Liver (tissue), 9 donors: Measurements from ENCODE around the gene ARHGEF19. TPM values are rescaled to one million over a fixed set of nuclear protein-coding genes. Genes with fewer than 3 reads are reported as not detected.

Source experiments
- DNase-seq: peaks from one replicate; pipeline ENCODE4 v3.0.0-alpha.2; 2017; ENCODE audit warnings: low spot score
- H3K27ac ChIP-seq, 2 donors: one replicate each; pipeline ENCODE4 v1.7.0; 2013; ENCODE audit warnings: inconsistent platforms in 2 of 2, low read length in 2 of 2, control low read depth in 1 of 2, low read depth in 1 of 2, mild to moderate bottlenecking in 1 of 2
- H3K27me3 ChIP-seq, 4 donors: one replicate each; pipeline versions ENCODE4 v1.6.1 to v1.7.0; 2013; ENCODE audit warnings: low read length in 3 of 4, inconsistent platforms in 1 of 4, mild to moderate bottlenecking in 1 of 4, moderate library complexity in 1 of 4; ENCODE audit not compliant: control insufficient read depth in 4 of 4, insufficient read depth in 4 of 4
- H3K36me3 ChIP-seq, 4 donors: one replicate each; pipeline versions ENCODE4 v1.6.1 to v1.7.0; 2013; ENCODE audit warnings: low read length in 3 of 4, mild to moderate bottlenecking in 3 of 4, low read depth in 1 of 4, moderate library complexity in 1 of 4; ENCODE audit not compliant: control insufficient read depth in 4 of 4, insufficient read depth in 3 of 4
- H3K4me1 ChIP-seq, 4 donors: one replicate each; pipeline versions ENCODE4 v1.6.1 to v1.7.0; 2013; ENCODE audit warnings: low read length in 3 of 4, mild to moderate bottlenecking in 3 of 4, moderate library complexity in 1 of 4; ENCODE audit not compliant: control insufficient read depth in 4 of 4, insufficient read depth in 4 of 4
- H3K4me3 ChIP-seq, 3 donors: one replicate each; pipeline versions ENCODE4 v1.6.1 to v1.7.0; 2013; ENCODE audit warnings: low read length in 3 of 3, control low read depth in 1 of 3, low read depth in 1 of 3, mild to moderate bottlenecking in 1 of 3
- H3K9ac ChIP-seq, 2 donors: one replicate each; pipeline ENCODE4 v1.7.0; 2013; ENCODE audit warnings: low read length in 2 of 2, mild to moderate bottlenecking in 2 of 2, moderate library complexity in 2 of 2, control low read depth in 1 of 2, low read depth in 1 of 2
- H3K9me3 ChIP-seq, 4 donors: one replicate each; pipeline versions ENCODE4 v1.6.1 to v1.7.0; 2013; ENCODE audit warnings: low read length in 3 of 4; ENCODE audit not compliant: control insufficient read depth in 4 of 4
- ATF3 ChIP-seq: IDR thresholded peaks from 2 replicates; pipeline ENCODE4 v1.6.1; 2016; ENCODE audit warnings: antibody characterized with exemption
- CTCF ChIP-seq: fragments of 150-350 bp; IDR thresholded peaks from 2 replicates; pipeline ENCODE4 v1.5.1; 2017; ENCODE audit warnings: improper control_type of control experiment, low read depth, low read length; ENCODE audit not compliant: missing input control
- EGR1 ChIP-seq, 2 donors: IDR thresholded peaks; 2 replicates each; pipeline ENCODE4 v1.6.1; 2016 to 2018; ENCODE audit warnings: antibody characterized with exemption in 2 of 2, low read depth in 2 of 2
- FOXA1 ChIP-seq: IDR thresholded peaks from 2 replicates; pipeline ENCODE4 v1.6.1; 2016; ENCODE audit warnings: antibody characterized with exemption
- FOXA2 ChIP-seq: IDR thresholded peaks from 2 replicates; pipeline ENCODE4 v1.6.1; 2016; ENCODE audit warnings: antibody characterized with exemption
- GABPA ChIP-seq, 2 donors: IDR thresholded peaks in 1 of 2; conservative IDR thresholded peaks in 1 of 2; 2 replicates each; pipeline ENCODE4 v1.6.1; 2016; ENCODE audit warnings: antibody characterized with exemption in 2 of 2, mild to moderate bottlenecking in 1 of 2, moderate library complexity in 1 of 2
- HNF4A ChIP-seq, 2 donors: conservative IDR thresholded peaks; 2 replicates each; pipeline ENCODE4 v1.6.1; 2016; ENCODE audit warnings: antibody characterized with exemption in 2 of 2, mild to moderate bottlenecking in 2 of 2
- HNF4G ChIP-seq: IDR thresholded peaks from 2 replicates; pipeline ENCODE4 v1.6.1; 2016; ENCODE audit warnings: antibody characterized with exemption
- JUND ChIP-seq, 2 donors: IDR thresholded peaks; 2 replicates each; pipeline ENCODE4 v1.6.1; 2016; ENCODE audit warnings: antibody characterized with exemption in 2 of 2
- MAX ChIP-seq: IDR thresholded peaks from 2 replicates; pipeline ENCODE4 v1.6.1; 2016; ENCODE audit warnings: antibody characterized with exemption
- RAD21 ChIP-seq, 2 donors: IDR thresholded peaks; 2 replicates each; pipeline ENCODE4 v1.6.1; 2016; ENCODE audit warnings: antibody characterized with exemption in 2 of 2, mild to moderate bottlenecking in 2 of 2
- RXRA ChIP-seq, 2 donors: IDR thresholded peaks; 2 replicates each; pipeline ENCODE4 v1.6.1; 2017 to 2018; ENCODE audit warnings: antibody characterized with exemption in 2 of 2, mild to moderate bottlenecking in 1 of 2
- SP1 ChIP-seq: IDR thresholded peaks from 2 replicates; pipeline ENCODE4 v1.6.1; 2018; ENCODE audit warnings: antibody characterized with exemption, mild to moderate bottlenecking
- TAF1 ChIP-seq: conservative IDR thresholded peaks from 2 replicates; pipeline ENCODE4 v1.6.1; 2016; ENCODE audit warnings: antibody characterized with exemption, mild to moderate bottlenecking
- YY1 ChIP-seq: IDR thresholded peaks from 2 replicates; pipeline ENCODE4 v1.6.1; 2016; ENCODE audit warnings: antibody characterized with exemption, mild to moderate bottlenecking
- ZBTB33 ChIP-seq: IDR thresholded peaks from 2 replicates; pipeline ENCODE4 v1.6.1; 2016; ENCODE audit warnings: antibody characterized with exemption
- WGBS: extraction: QIAGEN DNeasy Blood & Tissue Kit; methylation state at CpG from one replicate; pipeline ENCODE4 v1.1.7; 2013; 5-methylcytosine and 5-hydroxymethylcytosine counted together
- polyA plus RNA-seq, 2 donors: library from polyadenylated mRNA; stranded (reverse) in 1 of 2; unstranded in 1 of 2; fragments of 200-250 nt in 1 of 2; fragments of >200 nt in 1 of 2; fragmentation: Nextera tagmentation in 1 of 2; extraction: Ambion mirVana in 1 of 2; gene quantifications; one replicate each; pipeline versions ENCODE4 v1.2.1 to v1.2.3, GENCODE V29; 2013 to 2015
- total RNA-seq, 2 donors: library from RNA; depleted of rRNA; stranded (reverse); fragments of >200 nt; gene quantifications; one replicate each; pipeline ENCODE4 v1.2.3, GENCODE V29; 2014
- donor health status: healthy.
- donor health status: healthy.
- donor health status: healthy.
- donor health status: healthy.
- donor health status: healthy.

ARHGEF19 gene
- total and polyA plus RNA-seq, 4 donors = 0.79 to 3.2 (median 2.5) TPM

- Histone ChIP-seq H3K27me3 (no peaks in the 10 kb centered on the region), H3K36me3 (no peaks in the 10 kb centered on the region), H3K4me3 (no peak overlapping the region), H3K27ac (no peak overlapping the region), H3K9ac (no peak overlapping the region), H3K4me1 (peaks cover 7 to 20% (median 13%) of the 10 kb centered on the region in 4 donors), H3K9me3 (no peaks in the 10 kb centered on the region)
- no peak for TF ChIP-seq RXRA (IDR thresholded peaks at IDR 0.05)
- no peak for TF ChIP-seq EGR1 (IDR thresholded peaks at IDR 0.05; ENCODE audit: low read depth in 2 of 2)
- TF ChIP-seq ZBTB33 = no peak
- TF ChIP-seq HNF4G = no peak
- no peak for TF ChIP-seq FOXA2
- no peak for TF ChIP-seq ATF3
- no peak for TF ChIP-seq TAF1
- TF ChIP-seq GABPA (IDR thresholded peaks at IDR 0.05 in 1 of 2, conservative IDR thresholded peaks at IDR 0.05 in 1 of 2) = no peak
- no peak for TF ChIP-seq SP1
- no peak for DNase-seq
- WGBS = 85% methylated on average over 5 of the region's 5 CpGs
Observed at GRCh38 chr1:16158025-16158424, 54.4 kb downstream of the ARHGEF19 start.

GRCh38 chr1:16156848-16157495 is 55.5 kb downstream of the ARHGEF19 start:
- Histone ChIP-seq H3K36me3 (no peaks in the 10 kb centered on the region), H3K4me1 (peaks cover 7 to 25% (median 15%) of the 10 kb centered on the region in 4 donors), H3K27ac (peak overlapping the region in 1 of 2 donors; percentile 9), H3K9me3 (no peaks in the 10 kb centered on the region), H3K9ac (no peak overlapping the region), H3K4me3 (no peak overlapping the region), H3K27me3 (no peaks in the 10 kb centered on the region)
- DNase-seq = no peak
- WGBS = 73% methylated on average over 13 of the region's 13 CpGs
- TF ChIP-seq ATF3 = no peak
- peak in 1 of 2 donors; percentile 7 for TF ChIP-seq RXRA (IDR thresholded peaks at IDR 0.05)
- TF ChIP-seq EGR1 (IDR thresholded peaks at IDR 0.05; ENCODE audit: low read depth in 2 of 2) = peak; percentile 49 to 68

GRCh38 chr1:16155537-16156410 is 56.7 kb downstream of the ARHGEF19 start, which contains the start of gene EPHA2:
EPHA2 (minus strand) TSS chr1:16156069; CDS start chr1:16155932, 137 bp downstream.
- DNase-seq = peak; percentile 75
- Histone ChIP-seq H3K27ac (peak within 1 kb of the TSS; percentile 89 to 91), H3K9me3 (no peaks in the 10 kb centered on the region), H3K4me3 (peak within 1 kb of the TSS; percentile 73 to 82 (median 76)), H3K4me1 (peaks cover 7 to 29% (median 18%) of the 10 kb centered on the region in 4 donors), H3K36me3 (no peaks in the 10 kb centered on the region), H3K9ac (peak within 1 kb of the TSS; percentile 67 to 87), H3K27me3 (no peaks in the 10 kb centered on the region)
- WGBS = 3% methylated on average over 89 of the region's 89 CpGs
- TF ChIP-seq ATF3 (no peak), EGR1 (IDR thresholded peaks at IDR 0.05; ENCODE audit: low read depth in 2 of 2) (no peak), ZBTB33 (no peak), FOXA2 (no peak), MAX (no peak), YY1 (peak; percentile 22), JUND (IDR thresholded peaks at IDR 0.05) (no peak), HNF4G (no peak), RXRA (IDR thresholded peaks at IDR 0.05) (no peak), FOXA1 (no peak), CTCF (no peak), GABPA (IDR thresholded peaks at IDR 0.05 in 1 of 2, conservative IDR thresholded peaks at IDR 0.05 in 1 of 2) (no peak), HNF4A (conservative IDR thresholded peaks at IDR 0.05) (peak in 1 of 2 donors; percentile 20), RAD21 (IDR thresholded peaks at IDR 0.05) (peak in 1 of 2 donors; percentile 28), TAF1 (peak; percentile 78)
